CD4-positive, alpha-beta T cell treated with Interleukin-12 subunit alpha and Interleukin-12 subunit beta, for 1 hour (primary cell): ENCODE results near the gene KIF21B.

ENCODE experiments used
- DNase-seq: peaks from one replicate; pipeline ENCODE4 v3.0.0-alpha.2; 2020

The KIF21B gene

GRCh38 chr1:201017828-201018163 lies 5.7 kb downstream of the KIF21B start:
- no peak for DNase-seq

GRCh38 chr1:201016943-201017827 lies 6.3 kb downstream of the KIF21B start:
- no peak for DNase-seq

GRCh38 chr1:201016211-201016651 lies 7.3 kb downstream of the KIF21B start:
- no peak for DNase-seq

- peak; percentile 15 for DNase-seq
Observed at GRCh38 chr1:201015551-201016091, 7.9 kb downstream of the KIF21B start.

GRCh38 chr1:201014816-201015200 lies 8.7 kb downstream of the KIF21B start:
- no peak for DNase-seq

GRCh38 chr1:201013991-201014815 lies 9.3 kb downstream of the KIF21B start:
- DNase-seq, result no peak

GRCh38 chr1:201013031-201013485 lies 10.5 kb downstream of the KIF21B start:
- DNase-seq, result peak; percentile 22

GRCh38 chr1:201011616-201012015 lies 11.9 kb downstream of the KIF21B start:
- DNase-seq, result no peak

- DNase-seq, result no peak
Observed at GRCh38 chr1:201009962-201010645, 13.4 kb downstream of the KIF21B start.

GRCh38 chr1:201008666-201009360 lies 14.7 kb downstream of the KIF21B start:
- DNase-seq, result no peak

GRCh38 chr1:201007481-201007880 lies 16.0 kb downstream of the KIF21B start:
- no peak for DNase-seq

GRCh38 chr1:201006450-201006849 lies 17.1 kb downstream of the KIF21B start:
- DNase-seq, result no peak

GRCh38 chr1:201004732-201005131 lies 18.8 kb downstream of the KIF21B start:
- no peak for DNase-seq

GRCh38 chr1:201004154-201004553 lies 19.4 kb downstream of the KIF21B start:
- DNase-seq, result no peak

- no peak for DNase-seq
Observed at GRCh38 chr1:201002510-201002909, 21.0 kb downstream of the KIF21B start.

GRCh38 chr1:201001962-201002361 lies 21.6 kb downstream of the KIF21B start:
- DNase-seq, result no peak

- no peak for DNase-seq
Observed at GRCh38 chr1:201000391-201000790, 23.1 kb downstream of the KIF21B start.

- DNase-seq, result no peak
Observed at GRCh38 chr1:200999667-201000066, 23.8 kb downstream of the KIF21B start.

GRCh38 chr1:200998323-200998722 lies 25.2 kb downstream of the KIF21B start:
- no peak for DNase-seq

- no peak for DNase-seq
Observed at GRCh38 chr1:200992382-200993048, 31.0 kb downstream of the KIF21B start.

GRCh38 chr1:200991097-200991614 lies 32.4 kb downstream of the KIF21B start:
- DNase-seq, result no peak

- no peak for DNase-seq
Observed at GRCh38 chr1:200990114-200990513, 33.4 kb downstream of the KIF21B start.
